Neutrophil (primary cell): ENCODE data around the gene TDP1.

ENCODE experiments used
- H3K27ac ChIP-seq: fragments of 200-600 bp; sonication (generic); 2 replicates; pipeline ENCODE4 v1.5.1; 2016; ENCODE audit warnings: mild to moderate bottlenecking, moderate library complexity
- H3K27me3 ChIP-seq: fragments of 200-600 bp; sonication (generic); 2 replicates; pipeline ENCODE4 v1.6.0; 2016; ENCODE audit warnings: mild to moderate bottlenecking
- H3K36me3 ChIP-seq: fragments of 200-600 bp; sonication (generic); 2 replicates; pipeline ENCODE4 v1.5.1; 2017
- H3K4me1 ChIP-seq, 2 experiments: fragments of 200-600 bp in 1 of 2; sonication (generic) in 1 of 2; 1 replicate in 1 of 2; 2 replicates in 1 of 2; pipeline versions ENCODE4 v1.5.1 to v1.6.1; 2013 to 2016; ENCODE audit warnings: low read depth in 1 of 2, low read length in 1 of 2, mild to moderate bottlenecking in 1 of 2, moderate library complexity in 1 of 2; ENCODE audit not compliant: control insufficient read depth in 1 of 2, insufficient read depth in 1 of 2
- H3K4me3 ChIP-seq, 2 experiments: fragments of 200-600 bp in 1 of 2; sonication (generic) in 1 of 2; 1 replicate in 1 of 2; 2 replicates in 1 of 2; pipeline ENCODE4 v1.5.1; 2013 to 2016; ENCODE audit warnings: low read depth in 1 of 2, low read length in 1 of 2, mild to moderate bottlenecking in 1 of 2, moderate library complexity in 1 of 2
- H3K9me3 ChIP-seq: fragments of 200-600 bp; sonication (generic); 2 replicates; pipeline ENCODE4 v1.5.1; 2016
- CTCF ChIP-seq: fragments of 200-600 bp; sonication (generic); IDR thresholded peaks from 2 replicates; pipeline ENCODE4 v1.5.1; 2016; ENCODE audit warnings: antibody characterized with exemption

The TDP1 gene

DNA sequence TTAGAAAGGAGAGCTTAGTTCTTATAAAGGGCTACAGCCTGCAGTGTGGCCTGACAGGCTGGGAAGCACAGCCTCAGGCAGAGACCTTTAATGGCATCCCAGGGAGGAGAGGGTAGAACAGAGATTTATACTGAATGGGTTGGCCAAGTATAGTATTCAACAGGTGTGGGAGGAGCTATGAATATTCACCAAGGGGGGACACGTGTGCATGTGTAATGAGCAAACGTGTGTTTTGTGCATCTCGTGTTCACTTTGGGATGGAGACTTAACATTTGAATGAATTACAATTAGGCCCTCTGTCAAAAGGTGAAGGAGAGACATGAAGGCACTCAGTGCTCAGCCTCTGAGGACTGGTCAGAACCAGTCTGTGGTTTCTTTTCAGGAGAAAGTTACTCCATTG lies 5.2 kb downstream of the TDP1 start:
- Histone ChIP-seq H3K9me3 (no peaks in the 10 kb centered on the region), H3K27ac (no peak overlapping the region), H3K4me1 (peaks cover 12 to 22% of the 10 kb centered on the region in 2 experiments), H3K4me3 (no peak overlapping the region), H3K36me3 (peaks cover 31% of the 10 kb centered on the region), H3K27me3 (no peaks in the 10 kb centered on the region)
- no peak for TF ChIP-seq CTCF

DNA sequence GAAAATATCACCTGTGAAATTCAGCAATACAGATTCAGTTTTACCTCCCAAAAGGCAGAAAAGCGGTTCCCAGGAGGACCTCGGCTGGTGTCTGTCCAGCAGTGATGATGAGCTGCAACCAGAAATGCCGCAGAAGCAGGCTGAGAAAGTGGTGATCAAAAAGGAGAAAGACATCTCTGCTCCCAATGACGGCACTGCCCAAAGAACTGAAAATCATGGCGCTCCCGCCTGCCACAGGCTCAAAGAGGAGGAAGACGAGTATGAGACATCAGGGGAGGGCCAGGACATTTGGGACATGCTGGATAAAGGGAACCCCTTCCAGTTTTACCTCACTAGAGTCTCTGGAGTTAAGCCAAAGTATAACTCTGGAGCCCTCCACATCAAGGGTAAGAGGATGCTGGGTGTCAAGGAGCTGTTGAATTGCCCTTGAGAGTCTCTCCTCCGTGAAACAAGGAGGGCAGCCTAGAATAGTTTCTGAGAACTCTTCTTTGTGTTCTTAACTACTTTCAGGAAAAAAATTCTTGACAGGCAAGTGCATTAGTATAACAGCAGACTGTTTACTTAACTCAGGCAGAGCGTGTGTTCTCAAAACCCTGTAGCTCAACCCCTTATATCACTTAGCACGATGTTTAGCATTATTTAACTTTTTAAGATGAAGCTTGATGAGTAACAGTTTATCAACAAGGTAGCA lies 7.7 kb downstream of the TDP1 start:
- peaks cover 47% of the 10 kb centered on the region for H3K36me3 ChIP-seq
- no peak overlapping the region for H3K4me3 ChIP-seq
- TF ChIP-seq CTCF: no peak
- no peaks in the 10 kb centered on the region for H3K9me3 ChIP-seq
- H3K4me1 ChIP-seq: peaks cover 0 to 6% of the 10 kb centered on the region in 2 experiments
- no peaks in the 10 kb centered on the region for H3K27me3 ChIP-seq
- H3K27ac ChIP-seq: no peak overlapping the region

DNA sequence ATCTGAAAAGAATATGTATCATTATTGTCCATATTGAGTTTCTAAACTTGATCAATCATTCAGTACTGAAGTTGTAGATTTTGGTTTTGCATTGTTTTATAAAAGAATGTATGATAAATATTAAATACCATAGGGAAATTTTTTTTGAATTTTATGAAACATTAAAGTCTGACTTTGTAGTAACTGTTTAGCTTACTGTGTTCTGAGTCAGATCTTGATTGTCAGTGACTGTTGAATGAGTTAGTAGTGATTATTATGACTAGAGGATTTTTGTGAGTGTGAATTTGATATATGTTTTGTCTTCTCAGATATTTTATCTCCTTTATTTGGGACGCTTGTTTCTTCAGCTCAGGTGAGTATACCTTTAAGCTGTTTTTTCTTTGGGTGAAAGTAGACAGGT lies 10.1 kb downstream of the TDP1 start:
- no peak overlapping the region for H3K27ac ChIP-seq
- H3K36me3 ChIP-seq: peaks cover 49% of the 10 kb centered on the region

DNA sequence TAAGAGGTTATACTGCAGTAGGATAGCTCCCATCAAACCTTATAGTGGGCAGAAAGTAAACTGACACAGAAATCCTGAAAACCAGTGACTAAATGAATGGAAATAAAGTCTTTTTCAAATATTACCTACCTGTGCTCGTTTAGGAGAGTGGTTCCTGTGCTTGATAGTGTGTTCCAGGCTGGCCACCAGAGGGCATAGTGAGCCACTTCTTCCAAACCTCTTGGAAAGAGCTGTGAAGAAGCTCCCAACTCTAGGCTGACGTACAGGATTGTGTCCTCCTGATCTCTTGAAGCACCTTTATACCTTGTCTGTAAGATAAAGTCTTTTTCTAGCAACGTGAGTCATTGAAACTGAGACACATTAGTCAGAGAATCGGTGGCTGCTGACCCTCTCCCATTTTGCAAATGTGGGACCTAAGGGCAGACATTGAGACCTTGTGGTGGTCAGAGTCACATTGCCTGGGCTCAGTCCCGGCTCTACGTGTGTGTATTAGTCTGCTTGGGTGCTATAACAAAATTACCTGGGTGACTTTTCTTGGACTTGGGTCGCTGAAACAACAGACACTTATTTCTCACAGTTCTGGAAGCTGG lies 17.6 kb downstream of the TDP1 start:
- Histone ChIP-seq H3K27ac (peak overlapping the region; percentile 74), H3K9me3 (no peaks in the 10 kb centered on the region), H3K27me3 (no peaks in the 10 kb centered on the region), H3K36me3 (peaks cover 15% of the 10 kb centered on the region), H3K4me3 (no peak overlapping the region), H3K4me1 (peaks cover 47 to 57% of the 10 kb centered on the region in 2 experiments)
- peak; percentile 79 for TF ChIP-seq CTCF

More for the DNA sequence above, 10.1 kb downstream of the TDP1 start:
- peaks cover 0 to 5% of the 10 kb centered on the region in 2 experiments for H3K4me1 ChIP-seq
- no peaks in the 10 kb centered on the region for H3K9me3 ChIP-seq
- TF ChIP-seq CTCF: no peak
- H3K27me3 ChIP-seq: no peaks in the 10 kb centered on the region
- no peak overlapping the region for H3K4me3 ChIP-seq

GRCh38 chr14:89977668-89978067 lies 21.9 kb downstream of the TDP1 start:
- TF ChIP-seq CTCF: no peak
- Histone ChIP-seq H3K36me3 (peaks cover 49% of the 10 kb centered on the region), H3K9me3 (no peaks in the 10 kb centered on the region), H3K4me3 (no peak overlapping the region), H3K27ac (no peak overlapping the region), H3K27me3 (no peaks in the 10 kb centered on the region), H3K4me1 (peaks cover 29 to 33% of the 10 kb centered on the region in 2 experiments)
